H9 (cell line): Measurements from ENCODE around the gene TENT5C. TPM values are rescaled to one million over a fixed set of nuclear protein-coding genes. Genes with fewer than 3 reads are reported as not detected.

Experiments used
- DNase-seq: peaks from one replicate; pipeline ENCODE4 v3.0.0-alpha.2; 2017
- H2AFZ ChIP-seq: one replicate; pipeline ENCODE4 v1.6.1; 2013; ENCODE audit warnings: mild to moderate bottlenecking, low read length, control low read depth, moderate library complexity
- H2AK5ac ChIP-seq: 2 replicates; pipeline ENCODE4 v1.6.1; 2013; ENCODE audit warnings: low read length, control low read depth, mixed read lengths; ENCODE audit not compliant: insufficient read length
- H2BK120ac ChIP-seq: one replicate; pipeline ENCODE4 v1.6.1; 2013; ENCODE audit warnings: low read depth, mild to moderate bottlenecking, low read length, control low read depth, inconsistent platforms; ENCODE audit not compliant: poor library complexity, severe bottlenecking
- H2BK12ac ChIP-seq: 2 replicates; pipeline ENCODE4 v1.6.1; 2013; ENCODE audit warnings: low read length, control low read depth, mixed read lengths, low read depth; ENCODE audit not compliant: insufficient read length
- H2BK15ac ChIP-seq: 2 replicates; pipeline ENCODE4 v1.6.1; 2013; ENCODE audit warnings: low read depth, low read length, control low read depth
- H2BK20ac ChIP-seq: one replicate; pipeline ENCODE4 v1.6.1; 2013; ENCODE audit warnings: low read depth, mild to moderate bottlenecking, low read length, control low read depth, inconsistent platforms; ENCODE audit not compliant: poor library complexity, severe bottlenecking
- H2BK5ac ChIP-seq: 2 replicates; pipeline ENCODE4 v1.6.1; 2013; ENCODE audit warnings: low read length, control low read depth, mixed read lengths; ENCODE audit not compliant: insufficient read length
- H3K14ac ChIP-seq: 2 replicates; pipeline ENCODE4 v1.6.1; 2013; ENCODE audit warnings: low read length, control low read depth; ENCODE audit not compliant: insufficient read depth
- H3K18ac ChIP-seq: 2 replicates; pipeline ENCODE4 v1.6.1; 2013; ENCODE audit warnings: low read depth, mild to moderate bottlenecking, mixed read lengths, low read length, control low read depth; ENCODE audit not compliant: insufficient read length
- H3K23ac ChIP-seq: 2 replicates; pipeline ENCODE4 v1.6.1; 2013; ENCODE audit warnings: low read length, control low read depth, mixed read lengths, low read depth; ENCODE audit not compliant: insufficient read length
- H3K23me2 ChIP-seq: 2 replicates; pipeline ENCODE4 v1.6.1; 2013; ENCODE audit warnings: low read depth, mild to moderate bottlenecking, mixed read lengths, low read length, control low read depth; ENCODE audit not compliant: insufficient read length, poor library complexity, severe bottlenecking
- H3K27ac ChIP-seq: 2 replicates; pipeline ENCODE4 v1.5.1; 2013; ENCODE audit warnings: low read length, control low read depth, mixed read lengths, low read depth; ENCODE audit not compliant: insufficient read length
- H3K27me3 ChIP-seq: 2 replicates; pipeline ENCODE4 v1.6.1; 2013; ENCODE audit warnings: low read length, control low read depth, inconsistent platforms; ENCODE audit not compliant: insufficient read depth
- H3K4ac ChIP-seq: 2 replicates; pipeline ENCODE4 v1.6.1; 2013; ENCODE audit warnings: low read depth, mild to moderate bottlenecking, control low read depth, inconsistent platforms, low read length, moderate library complexity
- H3K4me1 ChIP-seq: 2 replicates; pipeline ENCODE4 v1.6.1; 2013; ENCODE audit warnings: low read length, control low read depth, inconsistent platforms; ENCODE audit not compliant: insufficient read depth
- H3K4me2 ChIP-seq: 2 replicates; pipeline ENCODE4 v1.6.1; 2013; ENCODE audit warnings: low read length, control low read depth, mixed read lengths; ENCODE audit not compliant: insufficient read length, insufficient read depth
- H3K56ac ChIP-seq: 2 replicates; pipeline ENCODE4 v1.6.1; 2013; ENCODE audit warnings: low read depth, mild to moderate bottlenecking, mixed read lengths, low read length, control low read depth; ENCODE audit not compliant: insufficient read length
- H3K79me1 ChIP-seq: 2 replicates; pipeline ENCODE4 v1.6.1; 2013; ENCODE audit warnings: low read depth, mild to moderate bottlenecking, moderate library complexity, low read length, control low read depth, inconsistent platforms; ENCODE audit not compliant: insufficient read depth, poor library complexity, severe bottlenecking
- H3K79me2 ChIP-seq: 2 replicates; pipeline ENCODE4 v1.6.1; 2013; ENCODE audit warnings: low read length, control low read depth, inconsistent platforms; ENCODE audit not compliant: insufficient read depth
- H3K9ac ChIP-seq: 2 replicates; pipeline ENCODE4 v1.6.1; 2013; ENCODE audit warnings: low read length, control low read depth, mixed read lengths; ENCODE audit not compliant: insufficient read length; ENCODE audit errors: extremely low read depth
- H3K9me3 ChIP-seq: one replicate; pipeline ENCODE4 v1.6.1; 2013; ENCODE audit warnings: low read depth, low read length, inconsistent platforms; ENCODE audit not compliant: control insufficient read depth
- H3T11ph ChIP-seq: one replicate; pipeline ENCODE4 v1.6.1; 2013; ENCODE audit warnings: mild to moderate bottlenecking, low read length, control low read depth, inconsistent platforms
- H4K20me1 ChIP-seq: one replicate; pipeline ENCODE4 v1.6.1; 2013; ENCODE audit not compliant: control insufficient read depth, insufficient read length, insufficient read depth
- H4K5ac ChIP-seq: 2 replicates; pipeline ENCODE4 v1.6.1; 2013; ENCODE audit warnings: low read depth, mild to moderate bottlenecking, mixed read lengths, low read length, control low read depth; ENCODE audit not compliant: insufficient read length
- H4K8ac ChIP-seq: replicated peaks from 2 replicates; pipeline ENCODE4 v1.6.1; 2013; ENCODE audit warnings: low read length, control low read depth, mixed read lengths, low read depth; ENCODE audit not compliant: insufficient read length
- H4K91ac ChIP-seq: 2 replicates; pipeline ENCODE4 v1.6.1; 2013; ENCODE audit warnings: low read depth, mild to moderate bottlenecking, moderate library complexity, mixed read lengths, low read length, control low read depth; ENCODE audit not compliant: insufficient read length
- H3K27ac Mint-ChIP-seq, 3 experiments: 2 replicates in 2 of 3; 3 replicates in 1 of 3; pipeline ENCODE4 v1.8.0; 2020 to 2021; ENCODE audit warnings: mixed read lengths in 3 of 3, mild to moderate bottlenecking in 1 of 3, moderate library complexity in 1 of 3
- H3K27me3 Mint-ChIP-seq: 2 replicates; pipeline ENCODE4 v1.8.0; 2021; ENCODE audit warnings: low read depth, mild to moderate bottlenecking, moderate library complexity, mixed read lengths
- H3K36me3 Mint-ChIP-seq, 3 experiments: 2 replicates in 2 of 3; 3 replicates in 1 of 3; pipeline ENCODE4 v1.8.0; 2020 to 2021; ENCODE audit warnings: low read depth in 3 of 3, mixed read lengths in 3 of 3; ENCODE audit not compliant: insufficient read depth in 1 of 3
- H3K4me1 Mint-ChIP-seq, 2 experiments: 2 replicates each; pipeline ENCODE4 v1.8.0; 2020; ENCODE audit warnings: mixed read lengths in 2 of 2
- H3K4me3 Mint-ChIP-seq, 2 experiments: 2 replicates in 1 of 2; 3 replicates in 1 of 2; pipeline ENCODE4 v1.8.0; 2020 to 2021; ENCODE audit warnings: mild to moderate bottlenecking in 2 of 2, mixed read lengths in 2 of 2, moderate library complexity in 1 of 2
- H3K9me3 Mint-ChIP-seq, 2 experiments: 2 replicates in 1 of 2; 3 replicates in 1 of 2; pipeline ENCODE4 v1.8.0; 2020; ENCODE audit warnings: mild to moderate bottlenecking in 2 of 2, mixed read lengths in 2 of 2, moderate library complexity in 1 of 2
- CTCF ChIP-seq: fragments of 200-600 bp; sonication (generic); conservative IDR thresholded peaks from 3 replicates; pipeline ENCODE4 v1.8.0; 2021; ENCODE audit warnings: antibody characterized with exemption, mild to moderate bottlenecking
- WGBS: extraction: QIAGEN DNeasy Blood & Tissue Kit; methylation state at CpG from one replicate; pipeline ENCODE4 v1.1.7; 2013; ENCODE audit warnings: missing lambda C conversion rate, low lambda C conversion rate, mixed read lengths; ENCODE audit not compliant: insufficient read length; ENCODE audit errors: extremely low coverage; 5-methylcytosine and 5-hydroxymethylcytosine counted together
- total RNA-seq: library from RNA; stranded (reverse); gene quantifications from 2 replicates; pipeline ENCODE4 v1.2.1, GENCODE V29; 2021

Gene TENT5C
- total RNA-seq, 1 experiment from 2014 or later: 0.37 TPM

GRCh38 chr1:117567435-117567834 is 38.4 kb upstream of the TENT5C start:
- H2AK5ac ChIP-seq: no peak overlapping the region
- no peaks in the 10 kb centered on the region for H3K27me3 ChIP-seq
- TF ChIP-seq CTCF: no peak
- H3K4ac ChIP-seq: no peak overlapping the region
- no peaks in the 10 kb centered on the region for H3K9me3 Mint-ChIP-seq
- H2AFZ ChIP-seq: no peak overlapping the region
- H2BK5ac ChIP-seq: no peak overlapping the region
- no peak overlapping the region for H3T11ph ChIP-seq
- H3K79me1 ChIP-seq: no peaks in the 10 kb centered on the region
- H4K5ac ChIP-seq: no peak overlapping the region
- H4K91ac ChIP-seq: no peak overlapping the region
- H3K36me3 Mint-ChIP-seq: no peaks in the 10 kb centered on the region; a peak in 1 of 7 replicates
- H3K4me1 ChIP-seq: no peaks in the 10 kb centered on the region
- no peaks in the 10 kb centered on the region for H3K23me2 ChIP-seq
- no peak overlapping the region for H3K27ac ChIP-seq
- H3K27me3 Mint-ChIP-seq: peaks cover 1% of the 10 kb centered on the region; the same call in 1 of the 2 replicates
- H3K79me2 ChIP-seq: no peaks in the 10 kb centered on the region
- DNase-seq: no peak
- H2BK15ac ChIP-seq: no peak overlapping the region
- no peak overlapping the region for H3K56ac ChIP-seq
- no peak overlapping the region; the same call in 1 of the 2 replicates for H3K14ac ChIP-seq
- no peak overlapping the region for H4K8ac ChIP-seq
- H4K20me1 ChIP-seq: no peaks in the 10 kb centered on the region
- H3K4me3 Mint-ChIP-seq: no peak overlapping the region
- no peak overlapping the region for H3K23ac ChIP-seq
- WGBS: no CpG with 5 or more reads among the region's 10 CpGs
- H2BK120ac ChIP-seq: no peak overlapping the region
- no peak overlapping the region for H2BK12ac ChIP-seq
- H2BK20ac ChIP-seq: no peak overlapping the region
- no peaks in the 10 kb centered on the region for H3K9me3 ChIP-seq
- H3K4me1 Mint-ChIP-seq: peaks cover 0 to 3% of the 10 kb centered on the region in 2 experiments; a peak in 1 of 4 replicates
- no peak overlapping the region for H3K4me2 ChIP-seq
- no peak overlapping the region for H3K9ac ChIP-seq
- H3K27ac Mint-ChIP-seq: no peak overlapping the region
- H3K18ac ChIP-seq: no peak overlapping the region
